ENCODE data around the gene KRTDAP.
A peak's percentile ranks its signal among the peaks of the same experiment; 100 is the strongest.

KRTDAP gene

GRCh38 chr19:35512831-35513627, 22.8 kb upstream of the KRTDAP start:
- DNase-seq, result no peak

GRCh38 chr19:35511337-35511736, 21.1 kb upstream of the KRTDAP start:
- no peak for DNase-seq

GRCh38 chr19:35510626-35510964, 20.3 kb upstream of the KRTDAP start:
- DNase-seq, result no peak

- DNase-seq, result peak; percentile 39
Observed at GRCh38 chr19:35509861-35510625, 19.8 kb upstream of the KRTDAP start.

GRCh38 chr19:35509018-35509652, 18.9 kb upstream of the KRTDAP start:
- no peak for DNase-seq

GRCh38 chr19:35508129-35508528, 17.9 kb upstream of the KRTDAP start:
- no peak for DNase-seq

GRCh38 chr19:35507561-35507960, 17.3 kb upstream of the KRTDAP start:
- DNase-seq, result no peak

- DNase-seq, result no peak
Observed at GRCh38 chr19:35506011-35506410, 15.7 kb upstream of the KRTDAP start.

GRCh38 chr19:35502751-35503150, 12.5 kb upstream of the KRTDAP start:
- DNase-seq, result no peak

- DNase-seq, result no peak
Observed at GRCh38 chr19:35501684-35502083, 11.4 kb upstream of the KRTDAP start.

- DNase-seq, result no peak
Observed at GRCh38 chr19:35500611-35501010, 10.3 kb upstream of the KRTDAP start.

- no peak for DNase-seq
Observed at GRCh38 chr19:35498984-35499527, 8.8 kb upstream of the KRTDAP start.

- DNase-seq, result no peak
Observed at GRCh38 chr19:35498220-35498619, 8.0 kb upstream of the KRTDAP start.

GRCh38 chr19:35497406-35497805, 7.1 kb upstream of the KRTDAP start:
- DNase-seq, result no peak

GRCh38 chr19:35495107-35496064, 5.1 kb upstream of the KRTDAP start:
- peak; percentile 18 for DNase-seq

GRCh38 chr19:35493971-35494370, 3.7 kb upstream of the KRTDAP start:
- DNase-seq, result no peak

GRCh38 chr19:35491836-35492360, 1.6 kb upstream of the KRTDAP start:
- DNase-seq, result no peak

GRCh38 chr19:35488677-35489076, 1.6 kb downstream of the KRTDAP start:
- no peak for DNase-seq

- no peak for DNase-seq
Observed at GRCh38 chr19:35487656-35488182, 2.5 kb downstream of the KRTDAP start.

- no peak for DNase-seq
Observed at GRCh38 chr19:35486268-35486708, 4.0 kb downstream of the KRTDAP start.

- DNase-seq, result no peak
Observed at GRCh38 chr19:35484252-35485036, 5.8 kb downstream of the KRTDAP start.

Measured in NK-92 treated with Interleukin-12 subunit alpha and Interleukin-12 subunit beta, amount 100 ng/mL, for 24 hours (cell line).